HG03442 (cell line): ENCODE results near the gene P2RX2.

Source experiments
- ATAC-seq: cut with Tn5 transposase; IDR thresholded peaks from one replicate; pipeline ENCODE4 v1.9.1; 2021; ENCODE audit warnings: mild to moderate bottlenecking, moderate library complexity; ENCODE audit not compliant: unreplicated experiment

P2RX2 gene

DNA sequence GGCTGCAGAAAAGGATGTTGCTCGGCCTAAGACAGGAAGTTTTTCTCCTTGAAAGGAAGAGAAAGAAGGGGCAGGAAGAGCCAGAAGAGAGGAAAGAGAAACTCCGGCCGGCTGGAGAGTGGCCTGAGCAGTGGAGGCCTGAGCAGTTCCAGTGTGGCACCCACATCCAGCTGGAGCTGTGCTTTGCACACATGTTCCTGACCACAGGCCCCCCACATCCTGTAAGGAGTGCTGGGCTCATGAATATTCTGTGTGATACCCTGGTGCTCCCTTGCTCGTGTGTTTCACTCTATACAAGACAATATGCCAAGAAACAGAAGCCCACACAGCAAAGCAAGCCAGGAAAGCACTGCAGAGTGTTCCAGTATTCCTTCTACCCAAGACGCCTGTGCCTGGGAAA lies 41.5 kb downstream of the P2RX2 start:
- no peak for ATAC-seq

DNA sequence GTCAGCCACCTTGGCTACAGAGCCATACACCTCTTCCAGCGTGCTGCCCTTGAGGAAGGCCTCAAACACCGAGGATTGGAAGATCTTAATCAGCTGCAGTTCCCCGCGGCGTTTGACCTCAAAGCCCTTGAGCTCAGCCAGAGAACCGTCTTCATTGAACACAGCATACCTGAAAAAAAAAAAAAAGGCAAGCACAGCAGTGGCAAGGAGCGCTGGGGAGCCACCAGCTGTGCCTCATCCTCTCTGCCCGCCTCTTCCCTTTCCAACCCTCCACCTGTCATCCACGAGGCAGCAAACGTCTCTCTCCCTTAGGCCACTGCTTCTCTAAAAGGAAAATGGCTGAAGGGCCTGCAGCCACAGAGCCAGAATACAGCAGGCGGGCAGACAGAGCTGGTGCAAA lies 42.4 kb downstream of the P2RX2 start:
- no peak for ATAC-seq

DNA sequence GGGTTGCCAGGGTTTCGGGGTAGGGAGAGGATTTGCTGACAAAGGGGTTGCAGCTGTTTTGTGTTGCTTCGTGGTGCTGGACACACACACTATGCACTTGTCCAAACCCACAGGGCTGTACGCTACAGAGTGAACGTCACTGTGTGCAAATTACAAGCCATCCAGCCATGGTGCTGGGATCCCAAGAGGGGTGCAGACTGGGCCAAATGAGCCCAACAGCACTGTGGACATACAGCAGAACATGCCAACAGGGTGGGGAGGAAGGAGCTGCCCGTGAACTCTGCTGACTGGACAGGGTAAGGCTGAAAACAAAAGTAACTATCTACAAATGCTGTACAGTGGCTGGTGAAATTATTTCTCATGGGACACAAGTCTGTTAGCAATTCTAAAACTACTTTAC lies 43.4 kb downstream of the P2RX2 start:
- no peak for ATAC-seq

DNA sequence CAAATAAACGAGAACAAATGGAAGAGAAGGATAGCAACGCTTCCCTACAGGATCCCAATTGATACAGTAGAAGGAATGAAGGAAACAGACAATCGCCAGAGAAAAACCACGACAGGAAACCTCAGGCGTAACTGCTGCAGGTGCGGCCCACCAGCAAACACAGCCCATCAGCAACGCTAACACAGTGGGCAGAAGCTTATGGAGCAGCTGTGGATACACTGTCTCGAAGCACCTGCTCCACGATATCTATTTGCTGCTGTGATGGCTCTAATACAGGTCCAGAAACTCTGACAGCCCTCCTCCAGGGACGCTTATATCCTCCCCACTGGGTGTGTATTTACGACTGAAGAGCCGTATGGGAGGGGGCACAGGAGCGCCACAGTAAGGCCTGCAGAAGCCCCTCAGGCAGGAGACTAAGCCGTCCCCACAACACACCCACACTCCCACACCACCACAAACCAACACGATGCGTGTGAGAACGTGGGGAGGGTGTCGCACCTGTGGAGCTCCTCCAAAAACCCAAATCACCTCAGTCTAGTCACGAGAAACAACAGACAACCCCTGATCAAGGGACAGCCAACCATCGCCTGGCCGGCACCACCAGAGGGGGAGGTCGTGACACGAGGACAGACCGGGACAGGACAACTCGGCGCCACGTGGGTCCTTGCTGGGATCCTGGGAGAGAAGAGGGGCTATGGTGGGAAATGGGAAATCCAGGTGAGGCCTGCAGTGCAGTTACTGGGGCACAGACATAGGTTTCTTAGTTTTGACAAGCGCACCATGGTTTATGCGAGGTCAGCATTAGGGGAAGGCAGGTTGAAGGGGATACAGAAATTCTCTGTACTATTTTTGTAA lies 44.6 kb downstream of the P2RX2 start:
- ATAC-seq: no peak

DNA sequence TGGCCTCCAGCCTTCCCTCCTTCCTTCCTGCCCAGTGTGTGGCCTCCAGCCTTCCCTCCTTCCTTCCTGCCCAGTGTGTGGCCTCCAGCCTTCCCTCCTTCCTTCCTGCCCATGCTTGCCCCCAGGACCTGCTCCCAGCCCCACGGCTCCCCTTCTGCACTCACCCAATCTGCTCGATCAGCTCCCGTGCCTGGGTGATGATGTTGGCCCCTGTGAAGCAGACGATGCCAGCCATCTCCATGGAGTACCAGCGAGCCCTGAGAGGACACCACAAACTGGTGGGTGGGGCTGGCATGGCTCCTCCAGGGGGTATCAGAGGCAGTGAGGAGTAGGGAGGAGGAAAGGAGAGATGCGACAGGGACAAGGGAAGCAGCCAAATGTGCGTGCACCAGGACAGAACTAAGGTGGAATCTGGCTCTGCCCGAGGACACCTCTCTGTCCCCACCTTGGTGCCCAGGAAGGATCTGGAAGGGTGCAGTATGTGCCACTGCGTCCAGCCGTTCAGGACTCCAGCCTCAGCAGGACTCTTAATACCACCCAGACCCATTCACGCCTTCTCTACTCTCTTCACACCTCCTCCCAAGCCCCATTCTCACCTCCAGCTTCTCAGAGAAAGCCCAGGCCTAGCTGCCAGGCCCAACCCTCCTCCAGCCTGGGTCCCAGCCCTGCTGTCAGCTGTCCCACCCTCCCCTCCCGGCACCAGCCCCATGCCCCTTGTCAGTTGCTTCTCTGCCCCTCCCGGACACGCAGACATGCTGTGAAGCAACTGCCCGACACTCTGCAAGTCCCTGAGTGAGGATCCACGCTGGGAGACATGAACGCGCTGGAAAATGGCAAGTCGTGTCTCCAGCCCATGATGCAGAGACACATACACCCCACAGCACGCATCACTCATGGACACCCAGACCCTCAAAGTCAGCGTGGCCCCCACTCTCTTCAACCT lies 45.9 kb downstream of the P2RX2 start:
- no peak for ATAC-seq

DNA sequence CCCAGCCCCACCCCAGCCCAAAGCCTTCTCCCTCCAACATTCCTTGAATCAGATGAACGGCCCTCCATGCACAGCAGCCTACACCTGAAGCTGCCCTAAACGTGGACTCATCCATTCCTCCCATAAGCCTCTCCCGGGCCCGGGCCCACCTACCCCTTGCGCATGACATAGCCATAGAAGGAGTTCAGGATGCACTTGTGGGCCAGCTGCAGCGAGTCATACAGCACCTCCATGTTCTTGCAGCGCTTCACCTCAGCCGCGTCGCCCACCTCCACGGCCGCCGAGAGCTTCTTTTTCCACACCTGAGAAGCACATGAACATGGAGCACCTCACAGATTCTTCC lies 46.5 kb downstream of the P2RX2 start:
- ATAC-seq: no peak

DNA sequence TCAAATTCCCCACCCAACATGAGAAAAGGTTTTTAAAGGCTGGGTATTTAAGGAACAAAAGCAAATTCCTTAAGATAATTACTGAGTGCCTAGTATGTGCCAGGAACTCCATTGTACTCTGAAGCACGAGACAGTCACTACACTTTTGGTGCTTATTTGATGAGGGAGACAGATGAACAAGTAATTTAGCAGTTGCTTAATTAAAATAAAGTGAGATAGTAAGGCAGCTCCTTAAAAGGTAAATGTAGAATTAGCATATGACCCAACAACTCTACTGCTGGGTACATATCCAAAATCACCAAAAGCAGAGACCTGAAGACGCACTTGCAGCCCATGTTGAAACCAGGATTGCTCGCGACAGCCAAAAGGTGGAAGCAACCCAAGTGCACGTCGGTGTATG lies 47.2 kb downstream of the P2RX2 start:
- no peak for ATAC-seq

DNA sequence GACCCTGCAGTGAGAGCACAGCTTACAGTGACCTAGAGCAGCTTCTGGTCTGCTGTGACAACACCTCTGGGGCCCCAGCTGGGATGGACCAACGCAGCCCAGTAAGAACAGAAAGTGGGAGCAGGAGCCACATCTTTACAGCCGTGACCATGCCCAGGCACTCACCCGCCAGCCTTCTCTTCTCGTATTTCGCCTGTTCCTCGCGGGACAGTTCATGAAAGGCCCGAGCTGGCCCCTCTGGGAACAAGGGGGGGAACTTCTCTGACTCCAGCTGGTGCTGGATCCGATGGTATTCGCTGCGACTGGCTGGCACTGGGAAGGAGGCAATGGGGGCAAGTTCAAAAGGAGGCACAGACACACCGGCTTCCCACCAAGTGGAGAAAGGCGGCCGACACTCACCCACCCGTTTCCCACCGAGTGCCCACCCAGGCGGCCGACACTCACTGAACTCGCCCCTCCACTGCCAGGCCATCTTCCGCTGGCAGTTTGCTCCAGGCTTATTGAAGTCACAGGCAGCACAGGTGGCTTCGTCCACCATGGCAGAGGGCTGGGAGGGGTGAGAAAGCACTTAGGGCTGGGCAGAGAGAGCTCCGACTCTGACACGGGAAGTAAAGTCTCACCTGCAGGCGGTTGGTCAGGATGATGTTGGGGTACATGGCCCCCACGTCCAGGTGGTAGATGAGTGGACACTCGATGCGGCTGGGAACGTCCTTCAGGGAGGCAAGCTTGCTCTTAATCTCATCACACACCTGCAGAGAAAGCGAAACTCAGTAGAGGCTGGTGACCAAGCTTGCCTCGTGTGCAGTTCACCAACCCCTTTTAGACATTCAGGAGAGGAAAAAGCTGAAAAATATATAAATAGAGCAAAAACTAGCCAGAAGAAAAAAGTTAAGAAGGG lies 49.9 kb downstream of the P2RX2 start:
- no peak for ATAC-seq

DNA sequence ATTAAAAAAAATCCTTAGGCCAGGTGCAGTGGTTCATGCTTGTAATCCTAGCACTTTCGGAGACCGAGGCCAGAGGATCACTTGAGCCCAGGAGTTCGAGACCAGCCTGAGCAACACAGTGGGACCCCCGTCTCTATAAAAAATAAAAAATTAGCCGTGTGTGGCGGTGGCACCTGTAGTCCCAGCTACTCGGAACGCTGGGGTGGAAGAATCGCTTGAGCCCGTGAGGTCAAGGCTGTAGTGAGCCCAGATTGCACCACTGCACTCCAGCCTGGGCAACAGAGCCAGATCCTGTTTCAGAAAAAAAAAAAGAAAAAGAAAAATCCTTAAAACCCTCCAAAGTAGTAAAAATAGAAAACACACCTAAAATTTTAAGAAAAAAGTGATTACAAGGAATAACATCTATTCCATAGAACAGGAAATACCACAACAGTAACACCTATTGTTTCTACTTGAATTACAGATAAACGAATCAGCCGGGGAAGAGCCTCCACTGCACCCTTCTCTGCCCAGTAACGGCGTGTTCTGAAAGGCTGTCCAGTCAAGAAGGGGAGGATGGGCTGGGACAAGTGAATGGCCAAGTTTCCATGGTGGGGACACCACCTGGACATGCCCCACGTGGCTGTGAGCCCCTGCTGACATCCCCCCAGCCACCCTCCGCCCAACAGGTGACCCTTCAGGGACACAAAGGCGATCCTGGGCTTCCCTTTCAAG lies 50.7 kb downstream of the P2RX2 start:
- no peak for ATAC-seq
